GM12892 (cell line): ENCODE measurements around the gene KAT2A.

Experiments
- POLR2A ChIP-seq: IDR thresholded peaks from 2 replicates; pipeline ENCODE4 v1.6.1; 2011; ENCODE audit warnings: low read depth, low read length, control low read depth
- POLR2AphosphoS5 ChIP-seq: IDR thresholded peaks from 2 replicates; pipeline ENCODE4 v1.6.1; 2011; ENCODE audit warnings: low read depth, low read length, control low read depth
- TAF1 ChIP-seq: IDR thresholded peaks from 2 replicates; pipeline ENCODE4 v1.6.1; 2011; ENCODE audit warnings: low read depth, mild to moderate bottlenecking, control low read depth, low read length, borderline replicate concordance

DNA sequence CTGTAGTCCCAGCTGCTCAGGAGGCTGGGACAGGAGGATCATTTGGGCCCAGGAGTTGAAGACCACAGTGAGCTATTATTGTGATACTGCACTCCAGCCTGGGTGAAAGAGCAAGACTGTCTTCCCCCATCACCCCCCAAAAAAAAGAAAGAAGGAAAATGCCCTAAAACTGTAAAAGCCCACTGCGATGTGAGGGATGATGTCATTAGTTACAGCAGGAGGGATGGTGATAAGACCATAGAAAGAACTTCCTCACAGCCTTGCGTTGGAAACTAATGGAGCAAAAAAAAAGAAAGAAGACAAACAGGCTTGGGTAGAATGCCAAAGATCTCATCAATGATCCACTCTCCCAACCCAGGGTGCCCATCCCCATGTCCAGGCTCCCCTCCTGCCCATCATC, 41.6 kb downstream of the KAT2A start:
- TF ChIP-seq POLR2AphosphoS5: no peak
- TF ChIP-seq POLR2A: no peak
- TF ChIP-seq TAF1: no peak
